ENCODE measurements around the gene KIAA1549. TPM values are rescaled to one million over a fixed set of nuclear protein-coding genes. Genes with fewer than 3 reads are reported as not detected.

Gene KIAA1549
- total RNA-seq, 1 experiment from 2014 or later = 18.7 TPM

- TF ChIP-seq TEAD4 (CRISPR knock-in tag; IDR thresholded peaks at IDR 0.05) (no peak), CREB1 (CRISPR knock-in tag; IDR thresholded peaks at IDR 0.05) (no peak), E2F4 (CRISPR knock-in tag; IDR thresholded peaks at IDR 0.05; ENCODE audit: borderline replicate concordance, low read depth) (no peak), NR2C2 (CRISPR knock-in tag; IDR thresholded peaks at IDR 0.05) (no peak), PRRX2 (CRISPR knock-in tag; IDR thresholded peaks at IDR 0.05) (no peak), ELF4 (CRISPR knock-in tag; IDR thresholded peaks at IDR 0.05; ENCODE audit: low read depth) (no peak), NFE2L1 (CRISPR knock-in tag; IDR thresholded peaks at IDR 0.05) (no peak), FOXK1 (CRISPR knock-in tag; IDR thresholded peaks at IDR 0.05) (no peak), FOXJ3 (CRISPR knock-in tag; IDR thresholded peaks at IDR 0.05; ENCODE audit: borderline replicate concordance) (no peak), ZNF121 (CRISPR knock-in tag; IDR thresholded peaks at IDR 0.05) (no peak), NFATC4 (CRISPR knock-in tag; IDR thresholded peaks at IDR 0.05) (no peak), NR3C1 (CRISPR knock-in tag; conservative IDR thresholded peaks at IDR 0.05; ENCODE audit: low read depth) (no peak), OVOL2 (CRISPR knock-in tag; IDR thresholded peaks at IDR 0.05; ENCODE audit: borderline replicate concordance) (no peak), ATF2 (CRISPR knock-in tag; IDR thresholded peaks at IDR 0.05; ENCODE audit: borderline replicate concordance, low read depth) (no peak)
- TF ChIP-seq, protein P1, sequence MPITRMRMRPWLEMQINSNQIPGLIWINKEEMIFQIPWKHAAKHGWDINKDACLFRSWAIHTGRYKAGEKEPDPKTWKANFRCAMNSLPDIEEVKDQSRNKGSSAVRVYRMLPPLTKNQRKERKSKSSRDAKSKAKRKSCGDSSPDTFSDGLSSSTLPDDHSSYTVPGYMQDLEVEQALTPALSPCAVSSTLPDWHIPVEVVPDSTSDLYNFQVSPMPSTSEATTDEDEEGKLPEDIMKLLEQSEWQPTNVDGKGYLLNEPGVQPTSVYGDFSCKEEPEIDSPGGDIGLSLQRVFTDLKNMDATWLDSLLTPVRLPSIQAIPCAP (CRISPR knock-in tag; IDR thresholded peaks at IDR 0.05) = no peak
- TF ChIP-seq, protein P2, sequence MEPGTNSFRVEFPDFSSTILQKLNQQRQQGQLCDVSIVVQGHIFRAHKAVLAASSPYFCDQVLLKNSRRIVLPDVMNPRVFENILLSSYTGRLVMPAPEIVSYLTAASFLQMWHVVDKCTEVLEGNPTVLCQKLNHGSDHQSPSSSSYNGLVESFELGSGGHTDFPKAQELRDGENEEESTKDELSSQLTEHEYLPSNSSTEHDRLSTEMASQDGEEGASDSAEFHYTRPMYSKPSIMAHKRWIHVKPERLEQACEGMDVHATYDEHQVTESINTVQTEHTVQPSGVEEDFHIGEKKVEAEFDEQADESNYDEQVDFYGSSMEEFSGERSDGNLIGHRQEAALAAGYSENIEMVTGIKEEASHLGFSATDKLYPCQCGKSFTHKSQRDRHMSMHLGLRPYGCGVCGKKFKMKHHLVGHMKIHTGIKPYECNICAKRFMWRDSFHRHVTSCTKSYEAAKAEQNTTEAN (CRISPR knock-in tag; IDR thresholded peaks at IDR 0.05) = no peak
- TF ChIP-seq, protein P3, sequence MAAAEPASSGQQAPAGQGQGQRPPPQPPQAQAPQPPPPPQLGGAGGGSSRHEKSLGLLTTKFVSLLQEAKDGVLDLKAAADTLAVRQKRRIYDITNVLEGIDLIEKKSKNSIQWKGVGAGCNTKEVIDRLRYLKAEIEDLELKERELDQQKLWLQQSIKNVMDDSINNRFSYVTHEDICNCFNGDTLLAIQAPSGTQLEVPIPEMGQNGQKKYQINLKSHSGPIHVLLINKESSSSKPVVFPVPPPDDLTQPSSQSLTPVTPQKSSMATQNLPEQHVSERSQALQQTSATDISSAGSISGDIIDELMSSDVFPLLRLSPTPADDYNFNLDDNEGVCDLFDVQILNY (CRISPR knock-in tag; IDR thresholded peaks at IDR 0.05) = no peak
- peak; percentile 46 for ATAC-seq
- Mint-ChIP-seq H3K36me3 (no peaks in the 10 kb centered on the region; the same call in 1 of the 2 replicates), H3K9me3 (peaks cover 5% of the 10 kb centered on the region; the same call in 1 of the 2 replicates), H3K4me1 (peaks cover 21% of the 10 kb centered on the region), H3K27ac (peak overlapping the region; percentile 10), H3K4me3 (no peak overlapping the region), H3K27me3 (ENCODE audit: low read depth) (no peaks in the 10 kb centered on the region)
- CTCF ChIA-PET = interaction anchor here (0.8 kb wide), 1 partner anchor 56 kb away, joined by 3 read pairs; the partner anchor contains the start of gene KIAA1549
- DNase-seq (ENCODE audit: low spot score) = no peak
- POLR2A ChIA-PET = no interaction called here
Observed at GRCh38 chr7:138924501-138925225, 56.5 kb downstream of the KIAA1549 start.

- Mint-ChIP-seq H3K4me3 (no peak overlapping the region), H3K9me3 (peaks cover 5% of the 10 kb centered on the region; the same call in 1 of the 2 replicates), H3K4me1 (peaks cover 28% of the 10 kb centered on the region), H3K27ac (no peak overlapping the region), H3K36me3 (peaks cover 29% of the 10 kb centered on the region), H3K27me3 (ENCODE audit: low read depth) (no peaks in the 10 kb centered on the region)
- DNase-seq (ENCODE audit: low spot score) (no peak), ATAC-seq (no peak)
- ChIA-PET CTCF (no interaction called here), POLR2A (interaction anchor here (0.6 kb wide), 1 partner anchor 1003 kb away, joined by 3 read pairs; no protein-coding TSS in a partner anchor)
- no peak for TF ChIP-seq EMX1 (CRISPR knock-in tag; IDR thresholded peaks at IDR 0.05)
- no peak for TF ChIP-seq GTF2I (CRISPR knock-in tag; conservative IDR thresholded peaks at IDR 0.05)
- TF ChIP-seq USF2 (CRISPR knock-in tag; IDR thresholded peaks at IDR 0.05) = no peak
- no peak for TF ChIP-seq JUN (CRISPR knock-in tag; IDR thresholded peaks at IDR 0.05)
- TF ChIP-seq FOXJ3 (CRISPR knock-in tag; IDR thresholded peaks at IDR 0.05; ENCODE audit: borderline replicate concordance) = no peak
- no peak for TF ChIP-seq FOXP1 (CRISPR knock-in tag; IDR thresholded peaks at IDR 0.05; ENCODE audit: borderline replicate concordance)
- TF ChIP-seq, protein P4, sequence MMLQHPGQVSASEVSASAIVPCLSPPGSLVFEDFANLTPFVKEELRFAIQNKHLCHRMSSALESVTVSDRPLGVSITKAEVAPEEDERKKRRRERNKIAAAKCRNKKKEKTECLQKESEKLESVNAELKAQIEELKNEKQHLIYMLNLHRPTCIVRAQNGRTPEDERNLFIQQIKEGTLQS (CRISPR knock-in tag; conservative IDR thresholded peaks at IDR 0.05) = no peak
- TF ChIP-seq SMAD4 (CRISPR knock-in tag; IDR thresholded peaks at IDR 0.05) = no peak
- TF ChIP-seq ZNF121 (CRISPR knock-in tag; IDR thresholded peaks at IDR 0.05) = no peak
- no peak for TF ChIP-seq ZNF423 (CRISPR knock-in tag; IDR thresholded peaks at IDR 0.05)
- TF ChIP-seq GABPB1 (CRISPR knock-in tag; IDR thresholded peaks at IDR 0.05) = no peak
- TF ChIP-seq, protein P5, sequence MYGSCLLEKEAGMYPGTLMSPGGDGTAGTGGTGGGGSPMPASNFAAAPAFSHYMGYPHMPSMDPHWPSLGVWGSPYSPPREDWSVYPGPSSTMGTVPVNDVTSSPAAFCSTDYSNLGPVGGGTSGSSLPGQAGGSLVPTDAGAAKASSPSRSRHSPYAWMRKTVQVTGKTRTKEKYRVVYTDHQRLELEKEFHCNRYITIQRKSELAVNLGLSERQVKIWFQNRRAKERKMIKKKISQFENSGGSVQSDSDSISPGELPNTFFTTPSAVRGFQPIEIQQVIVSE (CRISPR knock-in tag; IDR thresholded peaks at IDR 0.05; ENCODE audit: borderline replicate concordance) = no peak
- TF ChIP-seq, protein P1 (CRISPR knock-in tag; IDR thresholded peaks at IDR 0.05) = no peak
- TF ChIP-seq ZNF263 (CRISPR knock-in tag; IDR thresholded peaks at IDR 0.05; ENCODE audit: low read depth) = no peak
Observed at GRCh38 chr7:138921277-138921676, 59.9 kb downstream of the KIAA1549 start.

All from WTC11 (cell line).